Gastrocnemius medialis (tissue), 4 donors: ENCODE results near the gene RBM38.

Experiments used
- CTCF ChIP-seq, 5 experiments: fragments of 450-650 bp in 3 of 5; fragments of 200-600 bp in 2 of 5; sonication (generic) in 2 of 5; IDR thresholded peaks in 4 of 5; conservative IDR thresholded peaks in 1 of 5; 1 replicate in 4 of 5; 2 replicates in 1 of 5; pipeline ENCODE4 v1.5.1; 2016 to 2019; ENCODE audit warnings: antibody characterized with exemption in 5 of 5, mild to moderate bottlenecking in 3 of 5, moderate library complexity in 3 of 5
- POLR2A ChIP-seq, 2 donors: fragments of 450-650 bp; IDR thresholded peaks; one replicate each; pipeline ENCODE4 v1.6.1; 2017; ENCODE audit warnings: antibody characterized with exemption in 2 of 2, mild to moderate bottlenecking in 2 of 2, moderate library complexity in 2 of 2

- TF ChIP-seq POLR2A (IDR thresholded peaks at IDR 0.05) = no peak
- no peak for TF ChIP-seq CTCF (IDR thresholded peaks at IDR 0.05 in 4 of 5, conservative IDR thresholded peaks at IDR 0.05 in 1 of 5)
These were observed 3.7 kb upstream of the RBM38 start for GRCh38 chr20:57387463-57387862.
